HUES64 (cell line): Measurements from ENCODE around the gene SMG1.
"Not testable (repeated sequence)": the region's sequence is repeated elsewhere in the genome, so short reads cannot be mapped to it uniquely, and the experiment has no call there.

Source experiments
- H3K27ac ChIP-seq: 2 replicates; pipeline ENCODE4 v1.7.0; 2013; ENCODE audit warnings: low read depth, low read length, inconsistent platforms
- H3K27me3 ChIP-seq: 2 replicates; pipeline ENCODE4 v1.6.1; 2013; ENCODE audit warnings: mild to moderate bottlenecking, low read length; ENCODE audit not compliant: insufficient read depth
- H3K36me3 ChIP-seq: 2 replicates; pipeline ENCODE4 v1.6.1; 2013; ENCODE audit warnings: mild to moderate bottlenecking, low read length; ENCODE audit not compliant: insufficient read depth
- H3K4me1 ChIP-seq: 2 replicates; pipeline ENCODE4 v1.6.1; 2013; ENCODE audit warnings: mild to moderate bottlenecking, low read length, moderate library complexity; ENCODE audit not compliant: insufficient read depth
- H3K4me3 ChIP-seq: 2 replicates; pipeline ENCODE4 v1.5.1; 2013; ENCODE audit warnings: mild to moderate bottlenecking, low read length, moderate library complexity
- H3K9ac ChIP-seq: 2 replicates; pipeline ENCODE4 v1.6.1; 2013; ENCODE audit warnings: mild to moderate bottlenecking, low read depth, low read length
- H3K9me3 ChIP-seq: 2 replicates; pipeline ENCODE4 v1.6.1; 2013; ENCODE audit warnings: low read depth, low read length; ENCODE audit not compliant: insufficient read depth
- WGBS: fragments of 150-250, 120-280 bp; methylation state at CpG from one replicate; pipeline ENCODE4 v1.1.7; 2013; ENCODE audit warnings: missing lambda C conversion rate; 5-methylcytosine and 5-hydroxymethylcytosine counted together

SMG1 gene

DNA sequence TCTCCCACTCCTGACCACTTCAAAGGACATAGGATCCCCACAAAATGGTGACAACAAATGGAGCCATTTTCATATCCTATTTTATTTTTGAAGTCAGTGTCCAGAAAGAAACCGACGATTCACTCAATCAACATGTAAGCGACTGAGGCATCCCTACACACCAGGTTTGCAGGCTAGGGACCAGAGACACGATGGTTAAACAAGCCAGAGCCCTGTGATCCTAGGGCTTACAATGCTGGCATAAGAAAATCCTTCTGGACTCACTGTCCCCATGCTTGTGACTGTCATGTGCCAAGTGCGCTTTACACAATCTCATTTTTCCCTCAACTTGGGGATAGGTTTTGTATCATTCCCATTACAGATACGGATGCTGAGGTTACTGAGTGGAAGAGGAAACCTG, 145.0 kb downstream of the SMG1 start:
- H3K4me3 ChIP-seq, H3K27ac ChIP-seq, H3K9ac ChIP-seq, H3K4me1 ChIP-seq, H3K27me3 ChIP-seq, H3K9me3 ChIP-seq: not testable (repeated sequence)
- H3K36me3 ChIP-seq = peaks cover 41% of the 10 kb centered on the region
- WGBS = 100% methylated on average over 3 of the region's 6 CpGs

- not testable (repeated sequence) for H3K9ac ChIP-seq, H3K9me3 ChIP-seq, H3K27ac ChIP-seq, H3K4me3 ChIP-seq, H3K27me3 ChIP-seq, H3K4me1 ChIP-seq
- peaks cover 34% of the 10 kb centered on the region for H3K36me3 ChIP-seq
- WGBS = 82% methylated on average over 6 of the region's 8 CpGs
These were observed 145.7 kb downstream of the SMG1 start for GRCh38 chr16:18780460-18781026.

DNA sequence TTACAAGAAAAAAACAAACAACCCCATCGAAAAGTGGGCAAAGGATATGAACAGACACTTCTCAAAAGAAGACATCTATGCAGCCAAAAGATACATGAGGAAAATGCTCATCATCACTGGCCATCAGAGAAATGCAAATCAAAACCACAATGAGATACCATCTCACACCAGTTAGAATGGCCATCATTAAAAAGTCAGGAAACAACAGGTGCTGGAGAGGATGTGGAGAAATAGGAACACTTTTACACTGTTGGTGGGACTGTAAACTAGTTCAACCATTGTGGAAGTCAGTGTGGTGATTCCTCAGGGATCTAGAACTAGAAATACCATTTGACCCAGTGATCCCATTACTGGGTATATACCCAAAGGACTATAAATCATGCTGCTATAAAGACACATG, 148.5 kb downstream of the SMG1 start:
- not testable (repeated sequence) for H3K4me3 ChIP-seq, H3K27ac ChIP-seq, H3K36me3 ChIP-seq, H3K27me3 ChIP-seq, H3K9me3 ChIP-seq, H3K9ac ChIP-seq, H3K4me1 ChIP-seq
- 93% methylated on average over 1 of the region's 1 CpG for WGBS

DNA sequence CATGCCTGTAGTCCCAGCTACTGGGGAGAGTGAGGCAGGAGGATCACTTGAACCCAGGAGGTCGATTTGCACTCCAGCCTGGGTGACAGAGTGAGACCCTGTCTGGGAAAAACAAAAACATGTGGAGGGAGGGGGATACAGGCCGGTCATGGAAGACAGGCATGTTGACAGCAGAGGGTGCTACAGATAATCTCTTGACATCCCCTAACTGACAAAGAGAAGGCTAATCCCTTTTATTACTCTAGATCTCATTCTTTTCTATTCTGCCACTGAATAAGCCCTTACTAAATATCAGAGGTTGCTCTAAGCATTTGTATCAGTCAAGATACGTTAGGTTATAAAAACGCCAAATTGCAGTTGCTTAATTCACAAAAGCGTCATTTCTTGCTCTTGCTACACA, 149.9 kb downstream of the SMG1 start:
- not testable (repeated sequence) for H3K4me3 ChIP-seq, H3K9me3 ChIP-seq, H3K27me3 ChIP-seq, H3K36me3 ChIP-seq, H3K9ac ChIP-seq, H3K27ac ChIP-seq, H3K4me1 ChIP-seq
- 73% methylated on average over 5 of the region's 5 CpGs for WGBS

DNA sequence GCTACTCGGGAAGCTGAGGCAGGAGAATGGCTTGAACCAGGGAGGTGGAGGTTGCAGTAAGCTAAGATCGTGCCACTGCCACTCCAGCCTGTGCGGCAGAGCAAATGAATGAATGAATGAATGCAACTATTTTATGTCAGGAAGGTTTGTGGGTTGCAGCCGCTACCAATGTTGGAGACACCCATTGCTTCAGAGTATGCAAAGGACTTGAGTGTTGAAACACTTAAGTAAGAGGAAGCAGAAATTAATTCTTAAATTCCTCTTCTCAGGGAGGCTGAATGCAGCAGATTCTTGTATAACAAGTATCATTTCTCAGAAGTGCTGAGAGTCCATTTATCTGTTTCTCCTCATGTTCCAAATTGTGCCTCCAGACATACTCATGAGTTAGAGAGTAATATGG, 151.6 kb downstream of the SMG1 start:
- not testable (repeated sequence) for H3K27ac ChIP-seq
- 94% methylated on average over 4 of the region's 4 CpGs for WGBS

GRCh38 chr16:18772171-18772570, 154.0 kb downstream of the SMG1 start:
- H3K27ac ChIP-seq, H3K27me3 ChIP-seq, H3K9ac ChIP-seq, H3K4me3 ChIP-seq, H3K4me1 ChIP-seq, H3K36me3 ChIP-seq, H3K9me3 ChIP-seq: not testable (repeated sequence)
- 93% methylated on average over 7 of the region's 7 CpGs for WGBS

More for the DNA sequence above, 151.6 kb downstream of the SMG1 start:
- H3K27me3 ChIP-seq, H3K4me1 ChIP-seq, H3K36me3 ChIP-seq, H3K4me3 ChIP-seq, H3K9ac ChIP-seq, H3K9me3 ChIP-seq: not testable (repeated sequence)

- H3K36me3 ChIP-seq, H3K4me1 ChIP-seq, H3K27me3 ChIP-seq, H3K27ac ChIP-seq, H3K9ac ChIP-seq, H3K9me3 ChIP-seq, H3K4me3 ChIP-seq: not testable (repeated sequence)
- WGBS = 96% methylated on average over 11 of the region's 11 CpGs
These were observed 155.8 kb downstream of the SMG1 start for GRCh38 chr16:18770336-18770962.

DNA sequence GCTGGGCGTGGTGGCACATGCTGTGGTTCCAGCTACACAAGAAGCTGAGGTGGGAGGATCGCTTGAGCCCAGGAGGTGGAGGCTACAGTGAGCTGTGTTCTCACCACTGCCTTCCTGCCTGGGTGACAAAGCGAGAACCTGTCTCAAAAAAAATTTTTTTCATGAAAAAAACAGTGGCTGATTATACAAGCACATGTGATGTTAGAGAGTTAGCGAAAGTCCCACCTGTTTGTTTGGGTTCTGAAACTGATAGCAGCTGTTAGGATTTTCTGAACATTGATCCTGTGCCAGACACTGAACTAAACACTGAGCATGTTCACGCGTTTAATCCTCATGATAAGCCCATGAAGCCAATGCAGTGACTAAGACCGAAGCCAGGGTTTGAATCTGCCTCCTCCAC, 159.0 kb downstream of the SMG1 start:
- H3K36me3 ChIP-seq, H3K9ac ChIP-seq, H3K27ac ChIP-seq, H3K4me1 ChIP-seq, H3K4me3 ChIP-seq, H3K9me3 ChIP-seq, H3K27me3 ChIP-seq: not testable (repeated sequence)
- WGBS = 92% methylated on average over 4 of the region's 7 CpGs

DNA sequence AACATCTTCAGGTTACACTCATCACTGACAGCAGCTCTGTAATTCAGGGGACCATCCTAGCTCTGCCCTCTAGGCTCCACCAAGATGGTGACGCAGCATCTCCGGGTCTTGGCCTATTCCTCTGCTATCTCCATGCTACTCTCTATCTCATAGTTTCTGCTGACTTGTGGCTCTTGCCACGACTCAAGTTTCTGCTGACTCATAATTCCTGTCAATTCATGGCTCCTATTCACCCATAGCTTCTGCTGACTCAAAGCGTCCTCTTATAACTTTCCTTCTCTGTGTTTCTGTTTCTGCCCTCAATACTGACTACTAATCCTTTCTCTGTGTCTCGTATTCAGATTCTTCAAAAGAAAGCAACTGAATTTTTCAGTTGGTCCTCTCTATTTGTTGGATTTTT, 163.5 kb downstream of the SMG1 start:
- not testable (repeated sequence) for H3K9ac ChIP-seq, H3K36me3 ChIP-seq, H3K27ac ChIP-seq, H3K9me3 ChIP-seq, H3K4me3 ChIP-seq, H3K4me1 ChIP-seq, H3K27me3 ChIP-seq
- 57% methylated on average over 2 of the region's 5 CpGs for WGBS

DNA sequence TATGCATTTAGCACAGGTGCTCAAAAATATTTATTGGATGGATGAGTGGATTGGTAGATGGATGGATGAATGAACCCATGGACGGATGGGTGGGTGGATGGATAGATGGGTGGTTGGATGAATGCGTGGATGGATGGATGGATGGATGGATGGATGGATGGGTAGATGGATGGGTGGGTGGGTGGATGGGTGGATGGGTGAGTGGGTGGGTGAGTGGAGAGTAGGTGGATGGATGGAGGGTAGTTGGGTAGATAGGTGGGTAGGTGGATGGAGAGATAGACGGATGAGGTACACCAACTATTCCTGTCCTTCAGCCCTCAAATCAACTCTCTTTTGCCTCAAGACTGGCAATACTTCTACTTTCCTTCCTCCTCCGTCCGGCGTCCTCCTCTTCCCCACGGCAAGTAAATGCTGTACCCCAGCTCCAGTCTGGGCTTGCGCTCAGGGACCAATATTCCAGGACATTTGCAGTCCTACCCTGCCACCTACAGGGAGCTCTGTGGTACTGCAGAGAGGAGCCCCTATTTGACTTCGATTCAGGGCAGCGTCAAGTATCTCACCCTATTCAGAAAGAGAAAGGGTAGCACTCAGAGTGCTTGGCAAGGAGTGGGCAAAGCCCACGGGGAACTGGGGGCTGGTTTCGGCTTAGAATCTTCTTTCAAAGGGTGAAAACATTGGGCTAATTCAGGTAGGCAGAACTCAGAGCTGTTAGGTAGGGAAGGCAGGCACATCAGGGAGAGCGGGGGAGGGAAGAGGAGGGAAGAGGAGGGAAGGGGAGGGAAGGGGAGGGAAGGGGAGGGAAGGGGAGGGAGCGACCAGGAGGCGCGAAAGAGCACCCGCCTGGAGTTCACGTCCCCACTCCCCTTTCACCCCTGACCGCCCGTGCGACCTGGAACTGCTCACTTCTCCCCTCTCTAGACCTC, 166.3 kb downstream of the SMG1 start:
- H3K4me3 ChIP-seq = peak overlapping the region; percentile 41
- not testable (repeated sequence) for H3K27ac ChIP-seq, H3K9me3 ChIP-seq, H3K4me1 ChIP-seq, H3K9ac ChIP-seq, H3K27me3 ChIP-seq, H3K36me3 ChIP-seq
- WGBS = 24% methylated on average over 12 of the region's 21 CpGs

GRCh38 chr16:18757960-18758660, 168.1 kb downstream of the SMG1 start:
- not testable (repeated sequence) for H3K27ac ChIP-seq, H3K9ac ChIP-seq, H3K9me3 ChIP-seq, H3K4me1 ChIP-seq, H3K27me3 ChIP-seq, H3K36me3 ChIP-seq, H3K4me3 ChIP-seq
- WGBS = no CpG with 5 or more reads among the region's 10 CpGs
